Middle frontal gyrus (tissue), 1 donor: ENCODE results near the gene CCL19.
A peak's percentile ranks its signal among the peaks of the same experiment; 100 is the strongest.

Source experiments
- DNase-seq: peaks from one replicate; pipeline ENCODE4 v3.0.0-alpha.2; 2015; ENCODE audit warnings: low spot score; ENCODE audit errors: extremely low spot score

Gene CCL19

DNA sequence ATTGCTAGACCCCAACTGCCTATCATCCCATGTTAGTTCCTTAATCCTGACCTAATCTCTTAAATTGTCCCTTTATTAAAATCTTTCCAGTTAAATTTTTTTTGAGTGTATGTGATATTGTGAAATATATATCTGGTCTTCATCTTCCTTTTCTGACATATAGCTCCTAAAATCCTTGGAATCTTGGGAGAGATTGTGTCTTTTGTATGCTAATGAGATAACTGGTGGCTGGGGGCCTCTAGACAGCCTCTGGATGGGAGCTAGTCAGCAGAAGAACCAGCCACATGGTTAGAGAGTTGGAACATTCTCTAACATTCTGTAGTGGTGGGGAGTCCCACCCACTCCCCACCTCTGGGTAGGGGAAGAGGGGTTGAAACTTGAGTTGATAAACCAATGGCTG, 3.7 kb upstream of the CCL19 start:
- no peak for DNase-seq

DNA sequence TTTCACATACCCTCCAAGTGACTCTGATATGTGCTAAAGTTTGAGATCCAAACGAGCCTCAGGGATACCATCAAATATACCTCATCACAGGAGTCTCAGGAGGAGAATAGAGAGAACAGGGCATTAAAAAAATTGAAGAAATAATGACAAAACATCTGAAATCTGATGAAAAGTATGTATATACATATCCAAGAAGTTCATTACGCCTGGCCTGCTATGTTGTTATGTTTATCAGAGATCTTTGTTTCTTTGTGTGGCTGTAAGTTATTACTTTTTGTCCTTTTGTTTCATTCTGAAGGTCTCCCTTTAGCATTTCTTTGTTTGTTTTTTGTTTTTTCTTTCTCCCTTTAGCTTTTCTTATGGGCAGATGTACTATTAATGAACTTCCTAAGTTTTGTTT, 2.5 kb upstream of the CCL19 start:
- no peak for DNase-seq

DNA sequence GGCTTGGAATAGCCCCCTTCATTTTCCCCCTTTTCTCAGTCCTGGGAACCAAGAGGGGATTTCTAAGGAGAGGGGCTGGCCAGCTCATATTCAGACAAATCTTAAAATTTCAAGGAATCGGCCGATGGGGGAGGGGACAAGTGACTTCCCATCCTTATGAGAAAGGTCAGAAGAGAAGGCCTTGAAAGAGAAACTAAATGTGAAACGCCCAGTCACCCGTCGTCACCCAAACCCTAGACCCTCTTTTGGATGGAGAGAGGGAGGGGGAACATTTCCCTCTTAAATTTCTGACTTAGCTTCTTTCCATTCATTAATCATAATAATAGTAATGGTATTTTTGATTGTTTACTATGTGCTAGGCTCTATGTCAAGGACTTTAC, 850 bp upstream of the CCL19 start:
- DNase-seq = no peak

DNA sequence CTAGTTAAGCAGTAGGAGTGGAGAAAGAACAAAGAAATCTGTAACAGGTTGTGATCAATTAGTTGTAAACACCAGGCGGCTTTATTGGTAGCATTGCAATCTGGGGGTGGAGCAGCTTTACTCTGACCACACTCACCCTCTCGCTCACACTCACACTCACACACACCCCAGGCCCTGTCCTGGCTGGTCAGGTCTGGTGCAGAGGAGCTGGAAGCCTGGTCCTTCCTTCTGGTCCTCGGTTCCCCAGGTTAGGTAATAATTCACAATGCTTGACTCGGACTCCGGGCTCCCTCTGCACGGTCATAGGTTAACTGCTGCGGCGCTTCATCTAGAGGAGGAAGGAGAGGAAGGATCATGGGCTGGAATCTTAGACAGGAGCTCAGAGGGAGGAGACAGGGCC, 1.6 kb downstream of the CCL19 start:
- no peak for DNase-seq

DNA sequence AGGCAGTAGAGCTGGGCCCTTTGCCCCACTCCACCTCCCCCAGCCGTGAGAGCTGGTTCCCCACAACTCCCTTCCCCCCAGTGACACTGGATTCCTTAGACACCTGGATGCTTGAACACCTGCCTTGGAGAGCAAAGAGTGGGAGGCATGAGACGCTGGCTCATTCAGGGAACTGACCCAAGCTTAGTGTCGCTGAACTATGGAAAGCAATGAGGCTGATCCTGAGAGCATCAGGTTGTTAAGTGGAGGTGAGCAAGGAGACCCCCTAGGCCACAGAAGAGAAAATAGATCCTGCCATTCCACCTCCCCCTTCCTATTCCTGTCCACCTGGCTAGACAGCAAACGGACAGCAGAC, 2.0 kb downstream of the CCL19 start:
- DNase-seq = no peak

DNA sequence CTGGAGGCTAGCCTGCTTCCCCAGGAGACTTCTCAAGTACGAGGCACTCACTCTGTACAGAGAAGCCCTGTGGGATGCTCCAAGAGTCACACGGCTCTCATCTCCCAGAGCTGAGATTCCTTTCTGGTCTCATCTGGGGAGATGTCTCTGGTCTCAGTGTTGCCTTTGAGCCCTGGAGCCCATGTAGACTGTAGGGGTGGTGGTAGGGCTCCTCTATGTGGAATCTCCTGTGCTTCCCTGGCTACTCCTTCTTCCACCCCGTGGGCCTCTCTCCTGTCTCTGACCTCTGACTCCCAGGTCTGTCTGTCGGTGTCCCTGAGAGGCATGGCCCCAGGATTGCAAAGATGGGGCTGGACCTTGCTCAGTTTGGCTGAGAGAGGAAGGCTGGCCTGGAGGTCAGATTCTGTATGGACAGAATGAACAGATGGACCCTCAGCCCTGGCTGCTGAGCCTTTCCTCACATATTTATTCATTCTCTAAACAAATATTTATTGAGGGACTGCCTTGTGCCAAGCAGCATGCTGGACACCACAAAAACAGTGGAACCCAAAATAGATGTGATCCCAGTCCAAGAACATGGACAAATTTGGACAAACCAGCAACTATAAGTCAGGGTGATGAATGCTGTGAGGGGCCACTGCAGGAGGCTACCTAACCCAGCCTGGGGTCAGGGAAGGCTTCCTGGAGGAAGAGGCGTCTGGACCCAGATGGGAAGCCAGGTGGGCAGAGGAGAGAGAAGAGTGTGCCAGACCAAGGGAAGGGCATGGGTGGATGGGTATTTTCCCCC, 2.6 kb downstream of the CCL19 start:
- DNase-seq = no peak

DNA sequence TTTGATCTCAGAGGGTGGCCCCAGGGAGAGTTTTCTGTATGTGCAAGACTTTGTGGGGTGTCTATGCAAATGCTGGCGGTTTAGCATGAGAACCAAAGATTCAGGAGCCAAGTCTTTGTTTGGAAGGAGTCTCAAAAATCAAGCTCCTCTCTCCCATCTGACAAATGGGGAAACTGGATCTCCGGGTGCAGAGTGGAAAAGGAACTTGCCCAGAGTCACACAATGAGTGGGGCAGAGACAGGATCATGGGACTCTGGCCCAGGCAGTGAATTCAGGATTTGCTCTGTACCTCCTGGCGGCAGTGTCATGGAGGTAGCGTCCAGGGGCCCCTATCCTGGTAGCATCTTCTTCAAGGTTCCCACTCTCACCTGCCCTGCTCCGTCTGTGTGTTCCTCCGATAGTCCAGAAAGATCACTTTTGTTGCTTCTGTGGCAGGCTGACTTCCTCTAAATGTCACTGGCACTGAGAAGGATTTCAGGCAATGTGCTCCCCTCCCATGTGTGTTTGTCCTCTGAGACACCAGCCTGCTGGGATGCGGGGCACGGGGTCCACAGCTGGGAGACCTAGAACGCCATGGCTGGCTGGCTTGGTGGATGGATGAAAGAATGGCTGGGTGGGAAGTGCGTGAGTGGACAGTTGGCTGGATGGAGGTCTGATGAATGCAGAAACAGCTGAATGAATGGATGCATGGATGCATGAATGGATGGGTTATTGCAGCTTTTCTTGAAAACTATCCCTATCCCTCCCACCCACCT, 3.6 kb downstream of the CCL19 start:
- DNase-seq = no peak

DNA sequence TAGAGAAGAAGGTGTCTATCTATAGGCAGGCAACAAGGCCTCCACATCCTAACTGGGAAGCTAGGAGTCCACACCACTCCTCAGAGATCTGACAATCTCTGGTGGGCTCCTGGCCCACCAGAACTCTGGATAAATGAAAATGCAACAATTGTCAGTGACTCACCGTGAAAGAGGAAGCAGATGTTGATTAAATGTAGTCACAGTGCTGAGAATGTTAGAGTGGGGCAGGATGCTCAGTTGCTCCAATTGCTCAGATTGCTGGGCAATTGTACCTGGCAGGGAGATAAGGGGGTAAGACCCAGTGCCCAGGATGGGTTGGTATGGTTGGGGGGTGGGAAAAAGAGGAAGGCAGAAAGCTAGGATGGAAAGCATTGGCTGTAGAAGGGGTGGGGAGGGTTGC, 4.3 kb downstream of the CCL19 start:
- DNase-seq = no peak

DNA sequence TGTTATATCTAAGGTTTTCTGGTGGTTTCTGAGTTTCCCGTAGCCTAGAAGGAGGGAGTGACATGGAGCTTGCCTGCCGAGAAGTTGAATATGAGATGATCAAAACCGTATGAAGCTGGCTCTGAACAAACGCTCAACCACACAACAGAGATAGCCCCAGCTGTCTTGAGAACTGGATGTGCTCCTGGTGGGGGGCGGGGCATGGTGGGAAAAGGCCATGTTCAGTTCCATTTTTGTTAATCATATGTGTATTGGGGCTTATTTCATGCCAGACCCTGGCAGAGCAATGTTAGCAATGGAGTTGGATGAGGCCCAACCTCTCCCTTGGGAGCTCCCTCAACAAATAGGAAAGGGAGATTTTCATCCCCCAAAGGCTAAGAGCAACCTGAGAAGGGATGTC, 4.8 kb downstream of the CCL19 start:
- DNase-seq = no peak

DNA sequence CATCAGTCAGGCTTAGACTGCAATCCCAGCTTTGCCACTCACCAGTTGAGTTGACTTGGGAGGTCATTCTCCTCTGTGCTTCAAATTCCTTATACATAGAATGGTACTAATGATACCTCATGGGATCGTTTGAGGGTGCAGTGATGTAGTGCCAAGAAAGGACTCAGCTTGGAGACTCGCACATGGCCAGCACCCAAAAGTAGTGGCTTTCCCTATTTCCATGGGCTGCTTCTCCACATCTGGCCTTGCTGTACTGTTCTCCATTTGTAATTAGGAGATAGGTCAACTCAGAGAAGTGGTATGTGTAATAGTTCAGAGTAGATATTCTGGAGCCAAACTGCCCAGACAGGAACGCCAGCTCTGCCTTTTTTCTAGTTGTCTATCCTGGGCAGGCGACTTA, 5.5 kb downstream of the CCL19 start:
- DNase-seq = no peak

DNA sequence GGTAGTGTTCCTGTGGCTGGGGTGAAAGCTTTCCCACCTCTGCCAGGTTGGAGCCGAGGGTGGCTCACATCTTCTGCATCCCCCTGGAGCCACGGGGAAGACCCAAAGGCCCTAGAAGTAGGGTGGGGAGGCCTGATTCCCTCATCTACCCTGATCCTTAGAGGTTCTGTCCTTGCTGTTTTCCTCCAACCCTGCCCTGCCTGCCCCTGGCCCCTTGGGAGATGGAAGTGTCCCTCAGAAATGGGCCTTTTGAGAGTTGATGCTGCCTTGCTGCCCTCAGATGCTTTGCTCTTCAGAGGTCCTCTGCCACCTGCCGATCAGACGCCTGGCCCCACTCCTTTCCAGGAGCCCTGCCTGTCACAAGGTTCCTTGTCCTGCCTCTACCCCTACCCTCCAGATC, 6.3 kb downstream of the CCL19 start:
- DNase-seq = no peak

DNA sequence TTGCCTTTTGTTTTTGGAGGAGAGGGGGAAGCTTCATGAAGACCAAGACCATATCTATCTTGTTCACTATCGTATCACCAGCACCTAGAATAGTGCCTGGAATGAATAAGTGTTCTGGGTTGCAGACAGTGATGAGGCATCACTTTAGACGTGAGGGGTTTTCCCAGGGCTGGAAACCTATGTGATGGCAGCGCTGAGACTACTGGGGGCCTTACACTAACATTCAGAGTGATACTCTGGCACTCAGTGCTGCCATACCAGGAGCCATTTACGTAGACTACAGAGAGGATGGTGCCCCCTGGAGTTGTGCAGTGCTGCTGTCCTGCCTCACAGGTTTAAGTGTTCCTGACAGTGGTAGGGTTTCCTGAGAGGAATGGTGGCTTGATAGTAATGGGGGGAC, 6.9 kb downstream of the CCL19 start:
- no peak for DNase-seq

DNA sequence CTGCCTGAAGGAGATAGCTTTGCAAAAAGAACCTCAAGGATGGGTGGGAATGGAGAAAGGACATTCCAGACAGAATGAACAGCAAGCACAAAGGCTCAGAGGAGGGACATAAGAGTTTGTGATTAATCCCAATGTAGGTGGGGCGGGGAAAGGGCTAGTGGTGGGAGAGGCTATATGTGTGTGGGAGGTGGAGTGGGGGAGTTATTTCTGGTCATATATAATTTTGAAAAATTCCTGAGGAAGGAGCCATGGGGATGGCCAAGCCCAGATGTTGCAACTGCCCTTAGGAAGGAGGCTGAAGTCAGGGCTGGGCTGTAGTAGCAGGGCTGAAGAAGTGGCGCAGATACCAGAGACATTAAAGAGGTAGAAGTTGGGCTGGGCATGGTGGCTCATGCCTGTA, 15.2 kb downstream of the CCL19 start:
- DNase-seq = no peak

DNA sequence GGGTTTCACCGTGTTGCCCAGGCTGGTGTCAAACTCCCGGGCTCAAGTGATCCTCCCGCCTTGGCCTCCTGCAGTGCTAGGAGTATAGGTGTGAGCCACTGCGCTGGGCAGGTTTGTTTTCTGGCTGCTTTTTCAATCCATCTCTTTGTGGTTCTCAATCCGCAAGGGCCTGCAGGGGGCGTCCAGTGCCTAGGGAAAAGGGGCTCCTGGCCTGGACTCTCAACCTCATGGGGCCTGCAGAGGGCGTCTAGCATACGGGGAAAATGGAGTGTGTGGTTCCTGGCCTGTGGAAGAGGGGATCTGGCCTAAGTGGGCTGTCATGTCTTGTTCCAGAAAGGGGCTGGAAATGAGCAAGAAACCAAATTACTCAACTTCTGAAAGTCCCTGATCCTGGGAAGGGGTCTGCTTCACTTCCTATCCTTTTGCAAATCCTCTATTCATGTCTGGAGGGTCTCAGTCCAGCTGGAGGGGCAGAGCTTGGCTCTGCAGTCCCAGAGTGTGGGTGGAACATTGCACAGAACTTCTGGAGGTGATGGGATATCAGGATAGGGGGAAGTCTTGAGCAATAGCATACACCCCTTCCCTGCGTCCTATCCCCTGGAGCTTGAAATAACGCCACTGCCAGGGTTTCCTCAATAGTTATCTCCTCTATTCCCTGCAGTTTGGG, 15.9 kb downstream of the CCL19 start:
- DNase-seq = no peak

DNA sequence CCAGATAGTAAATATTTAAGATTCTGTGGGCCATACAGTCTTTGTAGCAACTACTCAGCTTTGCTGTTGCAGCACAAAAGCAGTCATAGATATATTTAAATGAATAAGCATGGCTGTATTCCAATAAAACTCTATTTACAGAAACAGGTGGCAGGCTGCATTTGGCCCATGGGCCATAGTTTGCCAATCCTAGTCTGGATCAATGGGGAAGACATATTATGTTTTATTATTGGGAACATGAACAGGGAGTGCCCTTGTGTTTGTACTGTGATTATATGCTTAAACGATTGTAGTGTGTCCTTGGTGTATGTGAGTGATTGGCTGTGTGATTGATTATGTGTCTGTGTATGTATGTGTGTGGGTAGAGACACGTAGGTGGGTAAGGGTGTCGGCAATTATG, 16.6 kb downstream of the CCL19 start:
- DNase-seq = no peak

DNA sequence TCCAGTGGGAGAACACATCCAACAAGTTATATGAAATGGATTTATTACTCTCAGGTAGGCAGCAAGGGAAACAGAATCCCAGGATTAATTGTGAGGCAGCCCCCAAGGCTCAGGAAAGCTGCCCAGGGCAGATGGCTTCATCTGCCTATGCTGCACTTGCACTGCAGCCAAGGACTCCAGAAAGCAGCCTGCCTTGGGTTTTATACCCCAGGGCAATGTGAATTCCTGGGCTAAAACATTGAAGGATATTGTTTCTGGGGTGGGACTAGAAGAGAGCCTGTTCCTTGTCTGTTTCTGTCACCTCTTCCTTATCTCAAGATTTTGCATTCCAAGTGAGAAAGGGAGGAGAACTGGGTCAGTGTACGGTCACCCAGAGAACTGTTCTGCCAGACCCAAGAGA, 19.8 kb downstream of the CCL19 start:
- no peak for DNase-seq

DNA sequence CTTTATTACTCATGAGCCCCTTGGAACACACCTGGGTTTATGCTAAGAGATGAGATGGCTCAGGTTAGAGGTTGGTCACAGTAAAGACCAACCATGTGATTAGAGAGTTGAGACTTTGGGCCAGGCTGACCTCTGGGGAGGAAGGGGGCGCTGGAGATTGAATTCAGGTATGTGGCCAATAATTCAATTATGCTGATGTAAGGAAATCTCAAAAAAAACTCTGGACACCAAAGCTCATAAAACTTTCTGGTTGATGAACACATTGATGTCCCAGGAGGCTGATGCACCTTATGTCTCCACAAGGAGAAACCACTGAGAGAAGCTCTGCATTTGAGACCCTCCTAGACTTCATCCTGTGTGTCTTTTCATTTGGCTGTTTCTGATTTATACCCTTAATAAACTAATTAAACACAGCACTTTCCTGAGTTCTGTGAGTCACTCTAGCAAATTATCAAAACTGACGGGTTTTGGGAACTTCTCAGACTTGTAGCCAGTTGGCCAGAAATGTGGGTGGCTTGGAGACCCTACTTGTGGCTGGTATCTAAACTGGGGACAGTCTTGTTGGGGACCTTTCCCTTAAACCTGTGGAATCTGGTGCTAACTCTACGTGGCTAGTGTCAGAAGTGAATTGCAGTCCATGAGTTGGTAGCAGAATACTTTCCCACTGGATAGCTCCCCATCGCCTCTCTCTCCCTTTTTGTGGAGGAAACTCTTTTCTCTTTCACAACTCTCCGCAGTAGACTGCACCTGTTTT, 21.1 kb downstream of the CCL19 start:
- DNase-seq = no peak

DNA sequence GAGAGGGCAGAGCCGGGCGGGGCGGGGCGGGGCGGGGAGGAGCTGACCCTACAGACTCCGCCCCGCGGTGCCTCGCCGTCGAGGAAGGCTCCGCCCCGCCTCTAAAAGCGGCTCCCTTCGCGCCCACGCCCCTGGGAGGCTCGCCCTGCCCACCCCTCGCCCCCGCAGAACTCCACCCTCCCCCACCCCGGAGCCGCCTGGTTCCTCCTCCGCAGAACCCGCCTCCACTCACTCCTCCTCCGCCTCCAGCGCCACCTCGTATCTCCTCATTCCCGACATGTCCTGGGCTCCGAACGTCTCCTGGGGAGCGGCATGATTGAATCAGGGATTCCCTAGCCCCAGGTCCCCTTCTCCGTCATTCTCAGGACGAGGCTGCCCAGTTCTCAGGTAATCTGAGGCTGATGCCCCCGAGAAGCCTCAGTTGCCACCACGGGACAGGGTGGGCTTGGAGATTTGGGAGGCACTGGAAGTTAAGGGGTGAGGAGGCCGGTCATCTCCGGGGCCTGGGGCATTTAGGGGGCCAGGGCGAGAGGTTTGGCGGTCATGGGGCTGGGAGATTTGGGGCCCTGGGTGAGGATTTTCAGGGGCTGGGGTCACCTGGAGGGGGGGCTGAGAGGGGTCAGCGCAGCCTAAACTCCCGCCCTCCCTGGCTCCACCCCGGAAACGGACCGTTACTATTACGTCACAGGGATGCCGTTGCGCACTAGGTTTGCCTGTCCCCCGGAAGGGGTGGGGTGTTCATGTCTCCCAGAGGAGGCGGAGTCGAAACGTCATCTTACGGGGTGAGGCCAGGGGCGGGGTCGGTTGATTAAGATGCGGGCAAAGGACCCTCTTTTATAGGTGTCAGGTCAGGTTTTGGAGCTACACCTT, 25.5 kb downstream of the CCL19 start:
- DNase-seq = peak; percentile 89

DNA sequence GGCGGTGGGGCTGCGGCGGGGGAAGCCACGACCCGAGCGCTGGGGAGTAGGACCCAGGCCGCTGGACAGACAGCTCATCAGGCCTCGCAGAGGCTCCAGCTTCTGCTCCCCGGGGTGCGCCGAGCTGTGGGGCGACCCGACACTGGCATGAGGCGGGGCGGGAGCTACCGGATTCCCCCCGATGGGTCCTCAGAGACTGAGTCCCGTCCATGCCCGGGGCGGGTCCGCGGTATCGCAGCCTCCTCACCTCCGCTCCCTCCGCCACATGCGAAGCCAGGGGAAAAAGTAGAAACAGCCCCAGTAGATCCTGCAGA, 26.1 kb downstream of the CCL19 start:
- DNase-seq = no peak

DNA sequence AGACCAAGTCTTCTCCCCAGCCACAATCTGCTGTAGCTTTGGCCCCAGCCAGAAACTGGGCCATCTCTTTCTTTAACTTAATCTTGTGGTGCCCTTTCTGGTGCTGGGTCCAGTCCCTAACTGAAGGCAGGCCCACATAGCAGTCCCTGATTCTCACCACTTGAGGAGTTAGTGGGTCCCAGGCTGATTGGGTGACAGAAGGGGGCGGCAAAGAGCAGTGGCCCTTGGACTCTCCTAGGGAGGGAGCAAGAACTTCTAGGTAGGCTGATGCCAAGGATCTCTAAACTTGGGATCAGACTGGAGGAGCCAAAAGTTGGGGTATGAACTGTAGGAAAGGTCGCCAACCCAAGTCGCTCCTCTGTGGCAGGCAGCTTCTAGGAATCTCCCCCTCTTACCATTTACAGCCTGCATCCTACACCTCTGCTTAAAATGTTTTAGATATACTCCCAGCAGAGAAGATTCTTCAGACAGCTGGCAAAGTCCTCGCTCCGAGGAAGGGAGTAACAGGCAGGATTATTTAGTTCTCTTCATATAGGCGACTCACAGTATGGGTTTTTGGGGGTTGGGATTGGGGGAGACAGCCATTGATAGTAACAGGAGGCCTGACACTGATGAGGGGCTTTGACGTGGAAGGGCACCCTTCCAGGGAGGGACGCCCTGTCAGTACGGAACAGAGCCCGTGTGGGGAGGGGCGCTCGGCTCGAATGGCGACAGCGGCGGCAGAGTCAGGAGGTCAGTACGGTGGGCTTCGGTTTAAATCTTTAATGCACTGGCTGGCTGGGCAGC, 26.6 kb downstream of the CCL19 start:
- DNase-seq = peak; percentile 48

DNA sequence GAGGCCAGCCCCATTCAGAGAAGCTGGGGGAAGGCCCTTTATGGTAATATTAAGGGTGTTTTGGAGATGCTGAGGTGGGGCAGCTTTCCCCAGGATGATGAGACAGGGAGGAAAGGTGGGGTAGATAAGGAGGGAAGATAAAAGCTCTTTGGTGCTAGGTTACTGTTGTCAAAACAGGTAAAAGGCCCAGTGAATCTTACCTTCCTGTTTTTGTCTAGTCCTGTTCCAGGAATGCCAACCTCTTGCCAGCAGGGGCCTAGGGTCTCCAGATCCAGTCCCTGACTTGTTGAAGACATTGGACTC, 27.8 kb downstream of the CCL19 start:
- DNase-seq = no peak
